RWPE2 (cell line): ENCODE results near the gene EPB41L2.

Source experiments
- ATAC-seq: fragments of 200-7000 bp; cut with Tn5 transposase; 3 replicates; pipeline ENCODE4 v1.9.1; 2021; ENCODE audit warnings: low read depth
- DNase-seq: peaks from one replicate; pipeline ENCODE4 v3.0.0-alpha.2; 2020; ENCODE audit warnings: low spot score
- H3K27ac ChIP-seq: fragments of 450-650 bp; 2 replicates; pipeline ENCODE4 v1.5.1; 2017; ENCODE audit warnings: mild to moderate bottlenecking; ENCODE audit not compliant: poor library complexity, severe bottlenecking
- H3K27me3 ChIP-seq: fragments of 250-450 bp; sonication (Bioruptor Pico); 2 replicates; pipeline ENCODE4 v1.5.1; 2021; ENCODE audit warnings: mild to moderate bottlenecking, moderate library complexity; ENCODE audit not compliant: insufficient read depth, poor library complexity, severe bottlenecking
- H3K36me3 ChIP-seq: fragments of 250-450 bp; sonication (Bioruptor Pico); 2 replicates; pipeline ENCODE4 v1.5.1; 2020; ENCODE audit warnings: low read depth, mild to moderate bottlenecking, moderate library complexity
- H3K4me1 ChIP-seq: fragments of 250-450 bp; sonication (Bioruptor Pico); 2 replicates; pipeline ENCODE4 v1.5.1; 2021; ENCODE audit warnings: mild to moderate bottlenecking, moderate library complexity; ENCODE audit not compliant: insufficient read depth, poor library complexity, severe bottlenecking
- H3K4me3 ChIP-seq: fragments of 250-450 bp; sonication (Bioruptor Pico); 2 replicates; pipeline ENCODE4 v1.5.1; 2021; ENCODE audit warnings: mild to moderate bottlenecking, moderate library complexity; ENCODE audit not compliant: severe bottlenecking
- H3K9me3 ChIP-seq: fragments of 250-450 bp; sonication (Bioruptor Pico); 2 replicates; pipeline ENCODE4 v1.5.1; 2021; ENCODE audit warnings: mild to moderate bottlenecking, moderate library complexity; ENCODE audit not compliant: severe bottlenecking
- CTCF ChIP-seq: fragments of 450-650 bp; IDR thresholded peaks from one replicate; pipeline ENCODE4 v1.5.1; 2017; ENCODE audit warnings: mild to moderate bottlenecking, moderate library complexity; ENCODE audit not compliant: poor library complexity, severe bottlenecking

EPB41L2 gene

GRCh38 chr6:130895516-130895915, 167.5 kb downstream of the EPB41L2 start:
- DNase-seq (no peak), ATAC-seq (no peak)

GRCh38 chr6:130893766-130894165, 169.3 kb downstream of the EPB41L2 start:
- no peak for ATAC-seq
- H3K36me3 ChIP-seq, result peaks cover 14% of the 10 kb centered on the region

More at GRCh38 chr6:130895516-130895915, 167.5 kb downstream of the EPB41L2 start:
- no peak for TF ChIP-seq CTCF
- H3K9me3 ChIP-seq, result no peaks in the 10 kb centered on the region
- H3K36me3 ChIP-seq, result peaks cover 10% of the 10 kb centered on the region; the same call in 1 of the 2 replicates
- no peaks in the 10 kb centered on the region for H3K4me1 ChIP-seq
- H3K27ac ChIP-seq, result no peak overlapping the region
- no peaks in the 10 kb centered on the region for H3K27me3 ChIP-seq
- H3K4me3 ChIP-seq, result no peak overlapping the region

GRCh38 chr6:130893277-130893676, 169.8 kb downstream of the EPB41L2 start:
- Histone ChIP-seq H3K36me3 (peaks cover 14% of the 10 kb centered on the region), H3K4me1 (no peaks in the 10 kb centered on the region), H3K27me3 (no peaks in the 10 kb centered on the region), H3K27ac (no peak overlapping the region), H3K9me3 (no peaks in the 10 kb centered on the region), H3K4me3 (no peak overlapping the region)
- TF ChIP-seq CTCF, result no peak
- DNase-seq (no peak), ATAC-seq (no peak)

More at GRCh38 chr6:130893766-130894165, 169.3 kb downstream of the EPB41L2 start:
- no peaks in the 10 kb centered on the region for H3K9me3 ChIP-seq
- H3K4me3 ChIP-seq, result no peak overlapping the region
- H3K27ac ChIP-seq, result no peak overlapping the region
- no peak for TF ChIP-seq CTCF
- H3K27me3 ChIP-seq, result no peaks in the 10 kb centered on the region
- DNase-seq, result no peak
- H3K4me1 ChIP-seq, result no peaks in the 10 kb centered on the region

- H3K27me3 ChIP-seq, result no peaks in the 10 kb centered on the region
- H3K27ac ChIP-seq, result no peak overlapping the region
- no peak overlapping the region for H3K4me3 ChIP-seq
- no peak for ATAC-seq
- H3K36me3 ChIP-seq, result peaks cover 14% of the 10 kb centered on the region
- no peaks in the 10 kb centered on the region for H3K9me3 ChIP-seq
- no peaks in the 10 kb centered on the region for H3K4me1 ChIP-seq
- no peak for DNase-seq
- no peak for TF ChIP-seq CTCF
Measured at GRCh38 chr6:130890521-130890971, 172.5 kb downstream of the EPB41L2 start.

- Histone ChIP-seq H3K27ac (no peak overlapping the region), H3K27me3 (no peaks in the 10 kb centered on the region), H3K4me3 (no peak overlapping the region), H3K36me3 (peaks cover 20% of the 10 kb centered on the region), H3K4me1 (no peaks in the 10 kb centered on the region), H3K9me3 (no peaks in the 10 kb centered on the region)
- no peak for ATAC-seq
- DNase-seq, result no peak
- no peak for TF ChIP-seq CTCF
Measured at GRCh38 chr6:130889423-130889822, 173.6 kb downstream of the EPB41L2 start.
